GM19351 (cell line): ENCODE measurements around the gene ADAMTS10.
"Not testable (repeated sequence)": the region's sequence is repeated elsewhere in the genome, so short reads cannot be mapped to it uniquely, and the experiment has no call there.

Experiments used
- ATAC-seq: cut with Tn5 transposase; IDR thresholded peaks from one replicate; pipeline ENCODE4 v1.9.1; 2021; ENCODE audit warnings: mild to moderate bottlenecking, moderate library complexity; ENCODE audit not compliant: unreplicated experiment

Gene ADAMTS10

GRCh38 chr19:8596168-8596567, 14.3 kb downstream of the ADAMTS10 start:
- no peak for ATAC-seq

DNA sequence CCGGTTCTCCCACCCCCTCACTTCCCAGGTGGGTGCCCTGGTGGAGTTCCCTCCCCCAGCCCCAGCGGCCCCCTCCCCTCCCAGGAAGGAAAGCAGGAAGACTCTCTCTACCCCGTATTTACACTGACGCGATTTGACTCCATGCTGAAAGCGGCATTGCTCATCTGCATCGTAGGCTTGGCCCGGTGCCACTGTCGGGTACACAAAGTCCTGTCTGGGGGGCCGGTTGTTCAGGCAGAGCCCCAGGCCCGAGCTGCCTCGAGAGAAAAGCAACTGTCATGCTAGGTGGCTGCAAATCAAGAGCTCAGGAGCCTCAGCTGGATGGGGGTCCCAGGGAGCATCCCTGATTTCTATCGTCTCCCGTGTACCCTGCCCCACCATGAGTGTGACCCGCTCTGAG, 14.9 kb downstream of the ADAMTS10 start:
- ATAC-seq: no peak

- no peak for ATAC-seq
These were observed 16.6 kb downstream of the ADAMTS10 start for GRCh38 chr19:8593931-8594330.

GRCh38 chr19:8592231-8593009, 18.1 kb downstream of the ADAMTS10 start:
- ATAC-seq: no peak

- ATAC-seq: no peak
These were observed 21.3 kb downstream of the ADAMTS10 start for GRCh38 chr19:8589177-8589714.

DNA sequence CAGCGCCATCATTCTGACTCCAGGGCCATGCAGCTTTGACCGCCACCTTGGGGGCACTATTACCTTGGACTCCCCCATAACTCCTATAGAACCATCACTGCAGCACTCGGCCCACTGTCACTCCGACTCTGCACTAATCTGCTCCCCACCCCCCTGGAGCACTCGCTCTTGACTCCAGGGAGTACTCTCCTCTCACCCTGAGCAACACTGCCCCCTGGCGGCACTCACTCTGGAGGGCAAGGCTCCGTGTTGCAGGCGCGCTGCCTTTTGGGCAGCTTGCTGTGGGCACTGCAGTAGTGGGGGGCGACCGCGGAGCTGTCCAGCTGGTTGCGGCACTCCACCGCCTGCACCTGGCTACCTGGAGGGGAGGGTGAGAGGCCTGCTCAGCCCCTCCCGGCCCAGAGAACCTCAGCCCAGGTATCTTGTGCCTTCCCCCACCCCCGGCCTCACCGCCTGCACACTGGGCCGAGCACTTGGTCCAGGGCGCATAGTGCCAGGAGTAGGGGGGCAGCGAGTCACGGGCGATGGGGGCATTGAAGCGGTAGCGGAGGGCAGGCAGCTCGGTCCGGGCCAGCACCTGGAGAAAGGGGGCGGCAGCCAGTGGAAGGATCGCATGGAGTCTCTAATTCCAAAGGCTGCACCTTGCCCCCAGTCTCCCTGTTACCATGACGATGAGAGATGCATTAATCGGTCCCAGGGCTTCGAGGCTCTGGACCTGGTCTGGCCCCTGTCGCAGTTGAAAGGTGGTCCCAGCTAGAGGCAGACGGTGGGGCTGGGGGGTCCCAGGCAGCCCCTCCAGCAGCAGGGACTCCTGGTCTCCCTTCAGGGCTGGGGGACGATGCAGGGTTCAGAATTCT, 24.4 kb downstream of the ADAMTS10 start:
- no peak for ATAC-seq

- no peak for ATAC-seq
These were observed 25.3 kb downstream of the ADAMTS10 start for GRCh38 chr19:8584965-8585893.

GRCh38 chr19:8580710-8581281, 29.7 kb downstream of the ADAMTS10 start:
- ATAC-seq: no peak

GRCh38 chr19:8578642-8579265, 31.8 kb downstream of the ADAMTS10 start:
- ATAC-seq: no peak

- no peak for ATAC-seq
These were observed 32.8 kb downstream of the ADAMTS10 start for GRCh38 chr19:8577741-8578140.

GRCh38 chr19:8577247-8577646, 33.3 kb downstream of the ADAMTS10 start, which contains the start of gene MYO1F:
TSS of gene MYO1F (minus strand) at chr19:8577442. CDS start at chr19:8577309, 133 bp downstream.
- ATAC-seq: no peak

GRCh38 chr19:8576273-8576993, 34.1 kb downstream of the ADAMTS10 start:
- no peak for ATAC-seq

- no peak for ATAC-seq
These were observed 35.0 kb downstream of the ADAMTS10 start for GRCh38 chr19:8575467-8575997.

GRCh38 chr19:8574619-8574922, 35.9 kb downstream of the ADAMTS10 start:
- not testable (repeated sequence) for ATAC-seq

DNA sequence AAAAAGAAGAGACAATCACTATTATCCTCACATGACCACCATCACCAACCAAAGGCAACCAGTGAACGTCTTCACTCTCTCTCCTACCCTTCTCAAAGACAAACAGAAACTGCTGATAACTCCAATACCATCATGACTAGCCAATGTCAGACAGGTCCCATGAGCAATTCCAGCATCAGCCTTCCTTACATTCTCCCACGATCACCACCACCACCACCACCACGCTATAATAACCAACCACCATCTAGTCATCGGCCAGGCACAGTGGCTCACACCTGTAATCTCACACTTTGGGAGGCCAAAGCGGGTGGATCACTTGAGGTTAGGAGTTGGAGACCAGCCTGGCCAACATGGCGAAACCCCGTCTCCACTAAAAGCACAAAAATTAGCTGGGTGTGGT, 37.2 kb downstream of the ADAMTS10 start:
- no peak for ATAC-seq

DNA sequence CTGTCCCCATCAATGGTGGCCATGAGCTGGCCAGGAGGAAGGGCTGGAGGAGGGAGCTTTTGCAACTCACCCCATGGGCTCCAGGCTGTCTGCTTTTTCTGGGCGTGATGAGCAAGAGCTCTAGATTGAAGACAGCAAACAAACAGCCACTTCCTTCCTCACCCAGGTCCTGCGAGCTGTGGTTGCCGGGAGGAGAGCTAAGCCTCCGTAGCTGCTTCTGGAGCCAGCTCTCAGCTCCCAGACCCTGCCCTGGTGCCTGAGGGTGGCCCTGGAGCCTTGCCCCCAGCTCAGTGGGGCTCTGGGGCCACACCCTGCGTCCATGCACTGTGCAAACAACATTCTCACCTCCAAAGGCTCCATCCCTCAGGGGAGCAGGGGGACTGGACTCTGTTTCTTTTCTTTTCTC, 39.5 kb downstream of the ADAMTS10 start:
- ATAC-seq: no peak

DNA sequence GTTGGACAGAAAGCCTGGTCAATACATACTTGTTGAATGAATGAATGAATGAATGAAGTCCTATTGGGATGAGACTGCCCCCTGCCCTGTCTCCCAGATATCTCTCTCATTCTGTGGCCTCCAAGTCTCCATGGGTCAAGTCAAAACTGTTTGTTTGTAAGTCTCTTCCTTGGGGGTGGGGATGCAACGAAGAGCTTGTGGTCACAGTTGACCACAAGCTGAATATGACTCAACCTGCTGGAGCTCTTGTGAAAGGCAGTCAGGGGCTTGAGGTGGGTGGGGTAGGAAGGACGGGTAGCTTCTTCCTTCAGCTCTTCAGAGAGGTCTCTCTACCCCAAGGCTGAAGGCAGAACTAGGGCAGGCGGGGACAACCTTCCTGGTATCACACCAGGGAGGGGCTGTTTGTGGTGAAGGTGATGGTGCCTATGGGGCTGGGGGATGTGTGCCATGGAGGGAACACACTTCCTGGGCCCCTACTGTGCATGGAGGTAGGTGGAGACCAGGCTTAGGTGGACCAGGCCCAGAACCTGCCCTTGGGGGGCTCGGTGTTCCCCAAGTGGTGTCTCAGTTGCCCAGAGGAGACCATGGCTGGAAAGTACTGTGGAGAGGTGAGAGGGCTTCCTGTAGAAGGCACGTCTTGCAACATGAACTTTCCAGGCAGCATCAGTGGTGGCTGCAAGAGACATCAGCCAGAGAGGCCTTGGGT, 41.3 kb downstream of the ADAMTS10 start:
- peak; percentile 86 for ATAC-seq

DNA sequence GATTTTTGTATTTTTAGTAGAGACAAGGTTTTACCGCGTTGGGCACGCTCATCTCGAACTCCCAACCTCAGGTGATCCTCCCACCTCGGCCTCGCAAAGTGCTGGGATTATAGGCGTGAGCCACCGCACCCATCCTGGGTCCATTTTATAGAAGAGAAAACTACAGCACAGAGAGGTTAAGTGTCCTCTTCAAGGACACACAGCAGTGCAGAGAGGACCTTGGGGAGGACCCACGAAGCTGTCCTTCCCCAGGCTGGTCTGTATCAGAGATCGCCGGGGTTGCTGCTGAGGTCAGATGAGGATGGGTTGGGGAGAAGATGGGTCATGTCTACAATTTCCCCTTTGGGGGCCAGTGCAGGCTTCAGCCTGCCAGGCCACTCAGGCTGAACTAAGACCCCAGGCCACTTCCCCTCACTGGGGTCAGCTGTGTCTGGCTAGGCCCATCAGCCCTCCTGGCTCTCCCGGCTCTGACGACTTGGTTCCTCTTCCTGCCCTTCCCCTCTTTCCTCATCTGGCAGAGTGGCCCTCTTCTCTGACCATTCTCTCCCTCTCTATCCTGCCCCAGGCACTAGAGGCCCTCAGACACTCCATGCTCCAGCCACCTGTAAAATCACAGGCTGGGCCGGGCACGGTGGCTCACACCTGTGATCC, 42.9 kb downstream of the ADAMTS10 start:
- ATAC-seq: no peak
